ENCODE measurements around the gene RGS10. TPM values are rescaled to one million over a fixed set of nuclear protein-coding genes. Genes with fewer than 3 reads are reported as not detected.

RGS10 gene
- total RNA-seq, 1 experiment from 2014 or later: 10.6 TPM

GRCh38 chr10:119539359-119539825 lies 3.1 kb downstream of the RGS10 start:
- Histone ChIP-seq H2BK5ac (ENCODE audit: insufficient read length, low read length) (no peak overlapping the region), H2BK120ac (ENCODE audit: low read depth, low read length, poor library complexity, severe bottlenecking) (no peak overlapping the region), H3K9me3 (ENCODE audit: control insufficient read depth, low read depth, low read length) (no peaks in the 10 kb centered on the region), H2BK15ac (ENCODE audit: low read depth, low read length) (no peak overlapping the region), H3K4me1 (ENCODE audit: insufficient read depth, low read length) (peaks cover 3% of the 10 kb centered on the region; the same call in 1 of the 2 replicates), H3K79me1 (ENCODE audit: insufficient read depth, low read depth, low read length, poor library complexity, severe bottlenecking) (no peaks in the 10 kb centered on the region), H4K91ac (ENCODE audit: insufficient read length, low read depth, low read length) (no peak overlapping the region), H3K56ac (ENCODE audit: insufficient read length, low read depth, low read length) (no peak overlapping the region), H3K18ac (ENCODE audit: insufficient read length, low read depth, low read length) (no peak overlapping the region), H4K5ac (ENCODE audit: insufficient read length, low read depth, low read length) (no peak overlapping the region), H2BK12ac (ENCODE audit: insufficient read length, low read depth, low read length) (no peak overlapping the region), H3T11ph (ENCODE audit: low read length) (no peak overlapping the region), H3K27me3 (ENCODE audit: insufficient read depth, low read length) (peaks cover 22% of the 10 kb centered on the region; the same call in 1 of the 2 replicates), H3K23ac (ENCODE audit: insufficient read length, low read depth, low read length) (no peak overlapping the region), H3K4ac (ENCODE audit: low read depth, low read length) (no peak overlapping the region), H4K20me1 (ENCODE audit: control insufficient read depth, insufficient read depth, insufficient read length) (no peaks in the 10 kb centered on the region), H3K27ac (ENCODE audit: insufficient read length, low read depth, low read length) (no peak overlapping the region), H3K14ac (ENCODE audit: insufficient read depth, low read length) (no peak overlapping the region), H3K79me2 (ENCODE audit: insufficient read depth, low read length) (no peaks in the 10 kb centered on the region), H3K4me2 (ENCODE audit: insufficient read depth, insufficient read length, low read length) (no peak overlapping the region), H2AK5ac (ENCODE audit: insufficient read length, low read length) (no peak overlapping the region), H2BK20ac (ENCODE audit: low read depth, low read length, poor library complexity, severe bottlenecking) (no peak overlapping the region), H2AFZ (ENCODE audit: low read length) (no peak overlapping the region), H4K8ac (replicated peaks; ENCODE audit: insufficient read length, low read depth, low read length) (no peak overlapping the region), H3K9ac (ENCODE audit: extremely low read depth, insufficient read length, low read length) (no peak overlapping the region), H3K23me2 (ENCODE audit: insufficient read length, low read depth, low read length, poor library complexity, severe bottlenecking) (peaks cover 20% of the 10 kb centered on the region)
- H3K27me3 Mint-ChIP-seq (ENCODE audit: low read depth): peaks cover 49% of the 10 kb centered on the region
- H3K4me3 Mint-ChIP-seq: no peak overlapping the region
- H3K27ac Mint-ChIP-seq: no peak overlapping the region
- no peaks in the 10 kb centered on the region; a peak in 1 of 7 replicates for H3K36me3 Mint-ChIP-seq (ENCODE audit: insufficient read depth in 1 of 3, low read depth in 3 of 3)
- WGBS (ENCODE audit: extremely low coverage, insufficient read length, low lambda C conversion rate): no CpG with 5 or more reads among the region's 9 CpGs
- DNase-seq: no peak
- TF ChIP-seq CTCF (conservative IDR thresholded peaks at IDR 0.05): no peak
- H3K9me3 Mint-ChIP-seq: no peaks in the 10 kb centered on the region; a peak in 1 of 5 replicates
- H3K4me1 Mint-ChIP-seq: peaks cover 16 to 25% of the 10 kb centered on the region in 2 experiments
